OCI-LY7 (cell line): ENCODE results near the gene COMMD9. TPM values are rescaled to one million over a fixed set of nuclear protein-coding genes. Genes with fewer than 3 reads are reported as not detected.

Experiments used
- BruUV-seq: library from RNA; stranded (reverse); fragments of 400-500 nt; replicated peaks from 2 replicates; lab custom pipeline; 2021; lab: Mats Ljungman, UMichigan
- CTCF ChIA-PET: fragments of 300-600 bp; sonication (Branson Sonifier 250); formaldehyde crosslinking; loops from one replicate; lab custom pipeline; 2022; ENCODE audit warnings: antibody characterized with exemption; ENCODE audit not compliant: unreplicated experiment; lab: Charles Lee
- POLR2A ChIA-PET: fragments of 300-600 bp; sonication (Branson Sonifier 250); formaldehyde crosslinking; loops from one replicate; lab custom pipeline; 2022; ENCODE audit warnings: antibody characterized with exemption; lab: Charles Lee
- DNase-seq: peaks from one replicate; pipeline ENCODE4 v3.0.0-alpha.2; 2015; ENCODE audit warnings: low spot score
- H2AFZ ChIP-seq: fragments of 200-600 bp; sonication (generic), shearing (Covaris generic); 2 replicates; pipeline ENCODE4 v1.6.1; 2014; ENCODE audit warnings: mild to moderate bottlenecking, antibody characterized with exemption, low read length, moderate library complexity
- H3K27ac ChIP-seq: fragments of 200-600 bp; sonication (generic); 2 replicates; pipeline ENCODE4 v1.5.1; 2014; ENCODE audit warnings: mixed run types, low read depth, mild to moderate bottlenecking, moderate library complexity, low read length, inconsistent platforms; ENCODE audit not compliant: poor library complexity, severe bottlenecking
- H3K36me3 ChIP-seq: fragments of 200-600 bp; sonication (generic); 2 replicates; pipeline ENCODE4 v1.6.1; 2014; ENCODE audit warnings: mild to moderate bottlenecking, antibody characterized with exemption, low read length, moderate library complexity, mixed read lengths; ENCODE audit not compliant: insufficient read depth
- H3K4me1 ChIP-seq: fragments of 200-600 bp; sonication (generic); 2 replicates; pipeline ENCODE4 v1.5.1; 2014; ENCODE audit warnings: mild to moderate bottlenecking, low read length; ENCODE audit not compliant: insufficient read depth, poor library complexity, severe bottlenecking
- H3K4me2 ChIP-seq: fragments of 200-600 bp; sonication (generic); 2 replicates; pipeline ENCODE4 v1.6.1; 2014; ENCODE audit warnings: mild to moderate bottlenecking, low read length
- H3K4me3 ChIP-seq: fragments of 200-600 bp; sonication (generic); 2 replicates; pipeline ENCODE4 v1.5.1; 2014; ENCODE audit warnings: mild to moderate bottlenecking, low read depth, low read length; ENCODE audit not compliant: poor library complexity, severe bottlenecking
- H3K79me2 ChIP-seq: fragments of 200-600 bp; sonication (generic); 2 replicates; pipeline ENCODE4 v1.6.1; 2016; ENCODE audit warnings: low read depth, mild to moderate bottlenecking, low read length, moderate library complexity, mixed read lengths; ENCODE audit not compliant: insufficient read depth
- H3K9me2 ChIP-seq: fragments of 200-600 bp; sonication (generic); 2 replicates; pipeline ENCODE4 v1.6.1; 2016; ENCODE audit warnings: mild to moderate bottlenecking, low read length, mixed read lengths; ENCODE audit not compliant: insufficient read depth
- H3K9me3 ChIP-seq: fragments of 200-600 bp; sonication (generic); 2 replicates; pipeline ENCODE4 v1.6.1; 2014; ENCODE audit warnings: mild to moderate bottlenecking, mixed run types, low read length, mixed read lengths
- H4K20me1 ChIP-seq: fragments of 200-600 bp; sonication (generic); 2 replicates; pipeline ENCODE4 v1.6.1; 2014; ENCODE audit warnings: mild to moderate bottlenecking, antibody characterized with exemption, low read length, moderate library complexity, mixed read lengths; ENCODE audit not compliant: insufficient read depth
- EZH2phosphoT487 ChIP-seq: fragments of 200-600 bp; sonication (generic); IDR thresholded peaks from 2 replicates; pipeline ENCODE4 v1.6.1; 2018; ENCODE audit warnings: low read depth, borderline replicate concordance, mild to moderate bottlenecking, mixed run types, antibody characterized with exemption, low read length, moderate library complexity, mixed read lengths
- intact Hi-C: fragments of 100-400 bp; cut with micrococcal nuclease; formaldehyde crosslinking; loops from one replicate; pipeline ENCODE4 v1.10.0; 2022; ENCODE audit not compliant: unreplicated experiment
- total RNA-seq, 2 experiments: library from RNA; depleted of rRNA in 1 of 2; stranded (reverse); fragments of >200 nt in 1 of 2; shearing (Covaris generic) in 1 of 2; gene quantifications; 2 replicates each; pipeline ENCODE4 v1.2.3, GENCODE V29; 2014 to 2022
- TF ChIP-seq, protein P1 (sequence below): fragments of 200-600 bp; sonication (generic); conservative IDR thresholded peaks from 2 replicates; pipeline ENCODE4 v1.5.1; 2014; ENCODE audit warnings: mild to moderate bottlenecking, antibody characterized with exemption, low read length, moderate library complexity, mixed read lengths

Gene COMMD9
- total RNA-seq, 2 experiments from 2014 or later: 37.6 to 46.8 TPM

- Histone ChIP-seq H2AFZ (no peak overlapping the region), H4K20me1 (no peaks in the 10 kb centered on the region), H3K9me3 (no peaks in the 10 kb centered on the region), H3K79me2 (no peaks in the 10 kb centered on the region), H3K4me2 (no peak overlapping the region), H3K36me3 (no peaks in the 10 kb centered on the region; the same call in 1 of the 2 replicates), H3K4me1 (no peaks in the 10 kb centered on the region), H3K9me2 (no peaks in the 10 kb centered on the region), H3K4me3 (no peak overlapping the region), H3K27ac (no peak overlapping the region)
- CTCF ChIA-PET: interaction anchor here (1.0 kb wide), 1 partner anchor 25 kb away, joined by 3 read pairs; no protein-coding TSS in a partner anchor
- intact Hi-C loops: no loop called here
- BruUV-seq: no TSS peak
- POLR2A ChIA-PET: interaction anchor here (0.6 to 1.0 kb wide), 3 partner anchors 8 to 765 kb away, joined by 3 to 6 read pairs (median 3); partner anchors contain the start of gene PRR5L
- TF ChIP-seq EZH2phosphoT487: no peak
- TF ChIP-seq, protein P1, sequence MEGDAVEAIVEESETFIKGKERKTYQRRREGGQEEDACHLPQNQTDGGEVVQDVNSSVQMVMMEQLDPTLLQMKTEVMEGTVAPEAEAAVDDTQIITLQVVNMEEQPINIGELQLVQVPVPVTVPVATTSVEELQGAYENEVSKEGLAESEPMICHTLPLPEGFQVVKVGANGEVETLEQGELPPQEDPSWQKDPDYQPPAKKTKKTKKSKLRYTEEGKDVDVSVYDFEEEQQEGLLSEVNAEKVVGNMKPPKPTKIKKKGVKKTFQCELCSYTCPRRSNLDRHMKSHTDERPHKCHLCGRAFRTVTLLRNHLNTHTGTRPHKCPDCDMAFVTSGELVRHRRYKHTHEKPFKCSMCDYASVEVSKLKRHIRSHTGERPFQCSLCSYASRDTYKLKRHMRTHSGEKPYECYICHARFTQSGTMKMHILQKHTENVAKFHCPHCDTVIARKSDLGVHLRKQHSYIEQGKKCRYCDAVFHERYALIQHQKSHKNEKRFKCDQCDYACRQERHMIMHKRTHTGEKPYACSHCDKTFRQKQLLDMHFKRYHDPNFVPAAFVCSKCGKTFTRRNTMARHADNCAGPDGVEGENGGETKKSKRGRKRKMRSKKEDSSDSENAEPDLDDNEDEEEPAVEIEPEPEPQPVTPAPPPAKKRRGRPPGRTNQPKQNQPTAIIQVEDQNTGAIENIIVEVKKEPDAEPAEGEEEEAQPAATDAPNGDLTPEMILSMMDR: no peak
- DNase-seq: no peak
Observed at GRCh38 chr11:36273110-36273509, 16.1 kb downstream of the COMMD9 start.

DNA sequence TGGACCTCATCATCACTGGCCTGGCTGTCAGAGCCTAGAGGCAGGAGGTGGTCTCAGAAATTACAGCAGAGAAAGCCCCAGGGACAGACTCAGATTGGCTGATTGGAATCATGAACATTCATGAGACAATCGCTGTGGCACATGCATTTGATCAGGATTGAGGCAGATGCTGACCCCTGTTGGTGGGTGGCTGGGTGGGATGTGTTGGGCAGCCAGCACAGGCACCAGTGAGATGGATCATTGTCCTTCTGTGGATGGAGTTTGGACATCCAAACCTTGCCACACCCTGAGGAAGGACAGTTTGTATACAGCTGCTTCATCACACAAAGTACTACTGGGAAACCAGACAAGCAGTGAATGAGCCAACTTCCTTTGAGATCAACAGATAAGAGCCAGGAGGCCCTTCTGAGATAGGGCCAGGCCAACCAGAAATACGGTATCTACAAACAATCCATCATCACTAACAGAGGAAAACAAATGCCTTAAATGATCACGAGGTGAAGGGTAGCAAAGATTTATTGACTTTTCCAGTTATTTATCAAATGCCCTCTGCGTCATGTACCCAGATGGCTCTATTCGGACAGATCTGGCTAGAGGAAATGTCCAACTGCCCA, 17.3 kb downstream of the COMMD9 start:
- CTCF ChIA-PET: no interaction called here

More for the DNA sequence above, 17.3 kb downstream of the COMMD9 start:
- Histone ChIP-seq H3K36me3 (no peaks in the 10 kb centered on the region; the same call in 1 of the 2 replicates), H4K20me1 (no peaks in the 10 kb centered on the region), H3K27ac (no peak overlapping the region), H3K79me2 (no peaks in the 10 kb centered on the region), H3K4me2 (no peak overlapping the region), H2AFZ (no peak overlapping the region), H3K4me3 (no peak overlapping the region), H3K4me1 (no peaks in the 10 kb centered on the region), H3K9me2 (no peaks in the 10 kb centered on the region), H3K9me3 (no peaks in the 10 kb centered on the region)
- BruUV-seq: no TSS peak
- DNase-seq: no peak
- TF ChIP-seq EZH2phosphoT487: no peak
- TF ChIP-seq, protein P1: no peak
- POLR2A ChIA-PET: interaction anchor here (0.9 kb wide), 1 partner anchor 9 kb away, joined by 3 read pairs; no protein-coding TSS in a partner anchor
- intact Hi-C loops: no loop called here
